Neural cell (in vitro differentiated cells): Measurements from ENCODE around the gene KCNK7. TPM values are rescaled to one million over a fixed set of nuclear protein-coding genes. Genes with fewer than 3 reads are reported as not detected.

Source experiments
- H2AFZ ChIP-seq: fragments of 200-600, 300-800 bp; sonication (generic), shearing (Covaris generic); 2 replicates; pipeline ENCODE4 v1.6.0; 2014; ENCODE audit warnings: low read depth, mild to moderate bottlenecking, antibody characterized with exemption, low read length, moderate library complexity
- H3F3A ChIP-seq: fragments of 200-600 bp; shearing (Covaris generic); 2 replicates; pipeline ENCODE4 v1.6.1; 2016; ENCODE audit warnings: mild to moderate bottlenecking, moderate library complexity, mixed read lengths, antibody characterized with exemption, low read length; ENCODE audit not compliant: insufficient read depth, poor library complexity, severe bottlenecking
- H3K27ac ChIP-seq: fragments of 200-600, 300-800 bp; sonication (generic), shearing (Covaris generic); 2 replicates; pipeline ENCODE4 v1.5.1; 2014; ENCODE audit warnings: mild to moderate bottlenecking, low read length, moderate library complexity
- H3K27me3 ChIP-seq: fragments of 300-800, 200-600 bp; sonication (generic), shearing (Covaris generic); 2 replicates; pipeline ENCODE4 v1.6.0; 2014; ENCODE audit warnings: mild to moderate bottlenecking, low read depth, low read length, moderate library complexity; ENCODE audit not compliant: insufficient read depth
- H3K36me3 ChIP-seq: fragments of 300-800, 200-600 bp; sonication (generic), shearing (Covaris generic); 2 replicates; pipeline ENCODE4 v1.5.1; 2014; ENCODE audit warnings: mild to moderate bottlenecking, antibody characterized with exemption, low read length, moderate library complexity; ENCODE audit not compliant: insufficient read depth
- H3K4me2 ChIP-seq: fragments of 300-800, 200-600 bp; sonication (generic), shearing (Covaris generic); 2 replicates; pipeline ENCODE4 v1.6.0; 2014; ENCODE audit warnings: mild to moderate bottlenecking, low read length
- H3K4me3 ChIP-seq: fragments of 300-800, 200-600 bp; sonication (generic), shearing (Covaris generic); 2 replicates; pipeline ENCODE4 v1.5.1; 2014; ENCODE audit warnings: mild to moderate bottlenecking, low read length, moderate library complexity
- H3K79me2 ChIP-seq: fragments of 200-600 bp; shearing (Covaris generic); replicated peaks from 2 replicates; pipeline ENCODE4 v1.6.0; 2014; ENCODE audit warnings: mild to moderate bottlenecking, low read length, moderate library complexity; ENCODE audit not compliant: insufficient read depth
- H3K9ac ChIP-seq: fragments of 300-800, 200-600 bp; sonication (generic), shearing (Covaris generic); 2 replicates; pipeline ENCODE4 v1.6.1; 2016; ENCODE audit warnings: mild to moderate bottlenecking, low read length, mixed read lengths
- H3K9me2 ChIP-seq: fragments of 200-600 bp; shearing (Covaris generic); 2 replicates; pipeline ENCODE4 v1.6.1; 2016; ENCODE audit warnings: mild to moderate bottlenecking, low read length, mixed read lengths; ENCODE audit not compliant: insufficient read depth
- H3K9me3 ChIP-seq: fragments of 200-600, 300-800 bp; sonication (generic), shearing (Covaris generic); 2 replicates; pipeline ENCODE4 v1.6.1; 2016; ENCODE audit warnings: mild to moderate bottlenecking, mixed run types, low read length, moderate library complexity, mixed read lengths
- H4K20me1 ChIP-seq: fragments of 200-600 bp; shearing (Covaris generic); 2 replicates; pipeline ENCODE4 v1.6.1; 2016; ENCODE audit warnings: mild to moderate bottlenecking, mixed run types; ENCODE audit not compliant: insufficient read depth
- EP300 ChIP-seq: fragments of 450-650 bp; conservative IDR thresholded peaks from 2 replicates; pipeline ENCODE4 v1.6.1; 2014; ENCODE audit warnings: antibody characterized with exemption, mild to moderate bottlenecking, moderate library complexity; ENCODE audit not compliant: poor library complexity, severe bottlenecking
- EZH2 ChIP-seq: fragments of 200-600, 300-800 bp; shearing (Covaris generic), sonication (generic); IDR thresholded peaks from 2 replicates; pipeline ENCODE4 v1.6.1; 2014; ENCODE audit warnings: antibody characterized with exemption, low read length, borderline replicate concordance, mild to moderate bottlenecking; ENCODE audit not compliant: insufficient read depth, poor library complexity, severe bottlenecking
- MXI1 ChIP-seq: fragments of 450-650 bp; conservative IDR thresholded peaks from 2 replicates; pipeline ENCODE4 v1.6.1; 2014; ENCODE audit warnings: antibody characterized with exemption, mild to moderate bottlenecking; ENCODE audit not compliant: poor library complexity, severe bottlenecking
- POLR2AphosphoS5 ChIP-seq: IDR thresholded peaks from 2 replicates; pipeline ENCODE4 v1.6.1; 2012
- RAD21 ChIP-seq: fragments of 450-650 bp; conservative IDR thresholded peaks from 2 replicates; pipeline ENCODE4 v1.6.1; 2014; ENCODE audit warnings: antibody characterized with exemption, mild to moderate bottlenecking, moderate library complexity
- SMC3 ChIP-seq: fragments of 450-650 bp; conservative IDR thresholded peaks from 2 replicates; pipeline ENCODE4 v1.6.1; 2014; ENCODE audit warnings: antibody characterized with exemption, mild to moderate bottlenecking, moderate library complexity; ENCODE audit not compliant: poor library complexity
- TAF1 ChIP-seq: IDR thresholded peaks from 2 replicates; pipeline ENCODE4 v1.6.1; 2012; ENCODE audit warnings: low read depth
- polyA plus RNA-seq: library from polyadenylated mRNA; depleted of rRNA; stranded (reverse); fragments of >200 nt; gene quantifications from 2 replicates; pipeline ENCODE4 v1.2.3, GENCODE V29; 2014
- TF ChIP-seq, protein P1 (sequence below): IDR thresholded peaks from 2 replicates; pipeline ENCODE4 v1.6.1; 2012; ENCODE audit warnings: borderline replicate concordance
- TF ChIP-seq, protein P2 (sequence below): fragments of 450-650 bp; IDR thresholded peaks from 2 replicates; pipeline ENCODE4 v1.5.1; 2014; ENCODE audit warnings: antibody characterized with exemption, mild to moderate bottlenecking, moderate library complexity; ENCODE audit not compliant: poor library complexity, severe bottlenecking

The KCNK7 gene
- polyA plus RNA-seq, 1 donor from 2014 or later: 1.1 TPM

DNA sequence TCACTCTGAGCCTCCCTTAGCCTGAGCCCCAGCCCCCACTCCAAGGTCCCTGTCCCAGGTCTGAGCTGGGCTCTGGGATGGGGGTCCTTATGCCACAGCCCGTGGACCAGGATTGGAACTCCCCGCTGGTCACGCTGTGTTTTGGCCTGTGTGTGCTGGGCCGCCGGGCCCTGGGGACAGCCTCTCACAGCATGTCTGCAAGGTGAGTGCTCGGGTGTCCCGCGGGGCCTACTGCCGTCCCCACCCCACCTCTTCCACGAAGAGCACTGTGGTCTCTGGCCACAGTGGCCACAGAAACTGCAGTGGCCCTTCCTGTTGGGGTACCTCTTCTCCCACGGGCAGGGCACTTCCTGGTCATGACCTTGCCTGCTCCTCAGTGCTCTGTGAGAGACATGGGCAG is 38.8 kb upstream of the KCNK7 start:
- H3K4me2 ChIP-seq: no peak overlapping the region
- H2AFZ ChIP-seq: no peak overlapping the region
- TF ChIP-seq EZH2 (no peak), MXI1 (no peak), RAD21 (no peak), TAF1 (no peak), POLR2AphosphoS5 (no peak), EP300 (no peak)
- TF ChIP-seq, protein P1, sequence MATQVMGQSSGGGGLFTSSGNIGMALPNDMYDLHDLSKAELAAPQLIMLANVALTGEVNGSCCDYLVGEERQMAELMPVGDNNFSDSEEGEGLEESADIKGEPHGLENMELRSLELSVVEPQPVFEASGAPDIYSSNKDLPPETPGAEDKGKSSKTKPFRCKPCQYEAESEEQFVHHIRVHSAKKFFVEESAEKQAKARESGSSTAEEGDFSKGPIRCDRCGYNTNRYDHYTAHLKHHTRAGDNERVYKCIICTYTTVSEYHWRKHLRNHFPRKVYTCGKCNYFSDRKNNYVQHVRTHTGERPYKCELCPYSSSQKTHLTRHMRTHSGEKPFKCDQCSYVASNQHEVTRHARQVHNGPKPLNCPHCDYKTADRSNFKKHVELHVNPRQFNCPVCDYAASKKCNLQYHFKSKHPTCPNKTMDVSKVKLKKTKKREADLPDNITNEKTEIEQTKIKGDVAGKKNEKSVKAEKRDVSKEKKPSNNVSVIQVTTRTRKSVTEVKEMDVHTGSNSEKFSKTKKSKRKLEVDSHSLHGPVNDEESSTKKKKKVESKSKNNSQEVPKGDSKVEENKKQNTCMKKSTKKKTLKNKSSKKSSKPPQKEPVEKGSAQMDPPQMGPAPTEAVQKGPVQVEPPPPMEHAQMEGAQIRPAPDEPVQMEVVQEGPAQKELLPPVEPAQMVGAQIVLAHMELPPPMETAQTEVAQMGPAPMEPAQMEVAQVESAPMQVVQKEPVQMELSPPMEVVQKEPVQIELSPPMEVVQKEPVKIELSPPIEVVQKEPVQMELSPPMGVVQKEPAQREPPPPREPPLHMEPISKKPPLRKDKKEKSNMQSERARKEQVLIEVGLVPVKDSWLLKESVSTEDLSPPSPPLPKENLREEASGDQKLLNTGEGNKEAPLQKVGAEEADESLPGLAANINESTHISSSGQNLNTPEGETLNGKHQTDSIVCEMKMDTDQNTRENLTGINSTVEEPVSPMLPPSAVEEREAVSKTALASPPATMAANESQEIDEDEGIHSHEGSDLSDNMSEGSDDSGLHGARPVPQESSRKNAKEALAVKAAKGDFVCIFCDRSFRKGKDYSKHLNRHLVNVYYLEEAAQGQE: no peak
- TF ChIP-seq, protein P2, sequence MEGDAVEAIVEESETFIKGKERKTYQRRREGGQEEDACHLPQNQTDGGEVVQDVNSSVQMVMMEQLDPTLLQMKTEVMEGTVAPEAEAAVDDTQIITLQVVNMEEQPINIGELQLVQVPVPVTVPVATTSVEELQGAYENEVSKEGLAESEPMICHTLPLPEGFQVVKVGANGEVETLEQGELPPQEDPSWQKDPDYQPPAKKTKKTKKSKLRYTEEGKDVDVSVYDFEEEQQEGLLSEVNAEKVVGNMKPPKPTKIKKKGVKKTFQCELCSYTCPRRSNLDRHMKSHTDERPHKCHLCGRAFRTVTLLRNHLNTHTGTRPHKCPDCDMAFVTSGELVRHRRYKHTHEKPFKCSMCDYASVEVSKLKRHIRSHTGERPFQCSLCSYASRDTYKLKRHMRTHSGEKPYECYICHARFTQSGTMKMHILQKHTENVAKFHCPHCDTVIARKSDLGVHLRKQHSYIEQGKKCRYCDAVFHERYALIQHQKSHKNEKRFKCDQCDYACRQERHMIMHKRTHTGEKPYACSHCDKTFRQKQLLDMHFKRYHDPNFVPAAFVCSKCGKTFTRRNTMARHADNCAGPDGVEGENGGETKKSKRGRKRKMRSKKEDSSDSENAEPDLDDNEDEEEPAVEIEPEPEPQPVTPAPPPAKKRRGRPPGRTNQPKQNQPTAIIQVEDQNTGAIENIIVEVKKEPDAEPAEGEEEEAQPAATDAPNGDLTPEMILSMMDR: no peak
- H3K36me3 ChIP-seq: peaks cover 4% of the 10 kb centered on the region
- H3F3A ChIP-seq: no peaks in the 10 kb centered on the region
- no peak overlapping the region for H3K9ac ChIP-seq
- H3K9me2 ChIP-seq: no peaks in the 10 kb centered on the region
- H3K9me3 ChIP-seq: no peaks in the 10 kb centered on the region
- no peak overlapping the region for H3K27ac ChIP-seq
- no peaks in the 10 kb centered on the region for H3K79me2 ChIP-seq
- H4K20me1 ChIP-seq: no peaks in the 10 kb centered on the region
- no peaks in the 10 kb centered on the region for H3K27me3 ChIP-seq
- no peak overlapping the region for H3K4me3 ChIP-seq

DNA sequence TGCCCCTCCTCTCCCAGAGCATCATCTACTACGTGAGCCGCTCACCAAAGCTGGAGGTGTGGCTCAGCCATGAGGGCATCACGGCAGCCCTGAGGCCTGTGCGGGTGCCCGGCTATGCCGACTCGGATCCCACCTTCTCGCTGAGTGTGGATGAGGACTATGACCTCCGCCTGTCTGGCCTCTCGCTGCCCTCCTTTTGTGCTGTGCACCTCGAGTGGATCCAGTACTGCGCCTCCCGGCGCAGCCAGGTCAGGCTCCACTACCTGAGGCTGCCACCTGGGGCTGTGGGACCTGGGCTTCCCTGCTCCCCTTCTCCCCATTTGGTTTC is 38.5 kb upstream of the KCNK7 start:
- H3K79me2 ChIP-seq: no peaks in the 10 kb centered on the region
- H3K36me3 ChIP-seq: peaks cover 4% of the 10 kb centered on the region
- H3F3A ChIP-seq: no peaks in the 10 kb centered on the region
- no peak overlapping the region for H3K4me3 ChIP-seq
- no peak for TF ChIP-seq TAF1
- TF ChIP-seq, protein P1: no peak
- TF ChIP-seq MXI1: no peak
- no peak for TF ChIP-seq EZH2
- no peak for TF ChIP-seq EP300
- TF ChIP-seq RAD21: no peak
- no peak for TF ChIP-seq POLR2AphosphoS5
- TF ChIP-seq, protein P2: no peak
- no peak for TF ChIP-seq SMC3
- H2AFZ ChIP-seq: no peak overlapping the region
- no peaks in the 10 kb centered on the region for H3K9me2 ChIP-seq
- H3K27ac ChIP-seq: no peak overlapping the region
- no peaks in the 10 kb centered on the region for H4K20me1 ChIP-seq
- H3K27me3 ChIP-seq: no peaks in the 10 kb centered on the region
- H3K9ac ChIP-seq: no peak overlapping the region
- no peak overlapping the region for H3K4me2 ChIP-seq
- no peaks in the 10 kb centered on the region for H3K9me3 ChIP-seq
